Liver (tissue), 3 donors: ENCODE measurements around the gene TARM1.

Experiments
- CTCF ChIP-seq: fragments of 150-350 bp; IDR thresholded peaks from 2 replicates; pipeline ENCODE4 v1.5.1; 2017; ENCODE audit warnings: improper control_type of control experiment, low read depth, low read length; ENCODE audit not compliant: missing input control
- EGR1 ChIP-seq, 2 donors: IDR thresholded peaks; 2 replicates each; pipeline ENCODE4 v1.6.1; 2016 to 2018; ENCODE audit warnings: antibody characterized with exemption in 2 of 2, low read depth in 2 of 2
- FOXA1 ChIP-seq: IDR thresholded peaks from 2 replicates; pipeline ENCODE4 v1.6.1; 2016; ENCODE audit warnings: antibody characterized with exemption
- GABPA ChIP-seq, 2 donors: IDR thresholded peaks in 1 of 2; conservative IDR thresholded peaks in 1 of 2; 2 replicates each; pipeline ENCODE4 v1.6.1; 2016; ENCODE audit warnings: antibody characterized with exemption in 2 of 2, mild to moderate bottlenecking in 1 of 2, moderate library complexity in 1 of 2
- JUND ChIP-seq, 2 donors: IDR thresholded peaks; 2 replicates each; pipeline ENCODE4 v1.6.1; 2016; ENCODE audit warnings: antibody characterized with exemption in 2 of 2
- RAD21 ChIP-seq, 2 donors: IDR thresholded peaks; 2 replicates each; pipeline ENCODE4 v1.6.1; 2016; ENCODE audit warnings: antibody characterized with exemption in 2 of 2, mild to moderate bottlenecking in 2 of 2
- REST ChIP-seq: IDR thresholded peaks from 2 replicates; pipeline ENCODE4 v1.6.1; 2016; ENCODE audit warnings: antibody characterized with exemption, mild to moderate bottlenecking
- SP1 ChIP-seq: IDR thresholded peaks from 2 replicates; pipeline ENCODE4 v1.6.1; 2018; ENCODE audit warnings: antibody characterized with exemption, mild to moderate bottlenecking
- TAF1 ChIP-seq: conservative IDR thresholded peaks from 2 replicates; pipeline ENCODE4 v1.6.1; 2016; ENCODE audit warnings: antibody characterized with exemption, mild to moderate bottlenecking
- YY1 ChIP-seq: IDR thresholded peaks from 2 replicates; pipeline ENCODE4 v1.6.1; 2016; ENCODE audit warnings: antibody characterized with exemption, mild to moderate bottlenecking
- ZBTB33 ChIP-seq: IDR thresholded peaks from 2 replicates; pipeline ENCODE4 v1.6.1; 2016; ENCODE audit warnings: antibody characterized with exemption
- TF ChIP-seq, protein P1 (sequence below): IDR thresholded peaks from 2 replicates; pipeline ENCODE4 v1.6.1; 2016; ENCODE audit warnings: antibody characterized with exemption
- TF ChIP-seq, protein P2 (sequence below): IDR thresholded peaks from 2 replicates; pipeline ENCODE4 v1.6.1; 2016; ENCODE audit warnings: antibody characterized with exemption
- donor health status: healthy.
- donor health status: healthy.

DNA sequence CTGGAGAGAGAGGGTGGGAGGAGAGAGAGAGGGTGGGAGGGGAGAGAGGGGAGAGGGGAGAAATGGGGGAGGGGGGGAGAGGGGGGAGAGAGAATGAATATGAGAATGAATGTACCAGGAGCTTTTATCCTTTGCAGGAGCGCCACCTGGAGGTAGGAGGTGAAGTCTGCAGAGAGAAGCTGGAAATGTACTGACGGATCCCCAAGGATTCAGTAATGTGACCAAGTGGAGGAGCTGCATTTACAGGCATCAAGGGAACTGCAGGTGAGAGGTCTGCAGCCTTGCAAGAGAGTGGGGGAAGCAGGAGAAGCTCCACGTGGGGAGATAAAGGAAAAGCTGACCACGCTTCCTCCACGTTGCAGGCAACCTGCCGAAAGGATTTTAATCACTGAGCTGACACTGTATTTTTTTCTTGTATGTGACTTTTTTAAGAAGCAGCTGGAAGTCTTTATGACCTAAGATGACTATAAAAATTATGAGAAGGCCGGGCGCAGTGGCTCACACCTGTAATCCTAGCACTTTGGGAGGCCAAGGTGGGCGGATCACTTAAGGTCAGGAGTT is 51.2 kb downstream of the TARM1 start:
- TF ChIP-seq CTCF (peak; percentile 61), JUND (IDR thresholded peaks at IDR 0.05) (no peak), TAF1 (no peak), EGR1 (IDR thresholded peaks at IDR 0.05; ENCODE audit: low read depth in 2 of 2) (no peak), FOXA1 (no peak), YY1 (no peak), ZBTB33 (no peak), RAD21 (IDR thresholded peaks at IDR 0.05) (peak; percentile 54 to 72), SP1 (no peak), REST (no peak), GABPA (IDR thresholded peaks at IDR 0.05 in 1 of 2, conservative IDR thresholded peaks at IDR 0.05 in 1 of 2) (no peak)
- TF ChIP-seq, protein P1, sequence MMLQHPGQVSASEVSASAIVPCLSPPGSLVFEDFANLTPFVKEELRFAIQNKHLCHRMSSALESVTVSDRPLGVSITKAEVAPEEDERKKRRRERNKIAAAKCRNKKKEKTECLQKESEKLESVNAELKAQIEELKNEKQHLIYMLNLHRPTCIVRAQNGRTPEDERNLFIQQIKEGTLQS: no peak
- TF ChIP-seq, protein P2, sequence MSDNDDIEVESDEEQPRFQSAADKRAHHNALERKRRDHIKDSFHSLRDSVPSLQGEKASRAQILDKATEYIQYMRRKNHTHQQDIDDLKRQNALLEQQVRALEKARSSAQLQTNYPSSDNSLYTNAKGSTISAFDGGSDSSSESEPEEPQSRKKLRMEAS: no peak
